ENCODE results near the gene OSBPL2.

OSBPL2 gene

DNA sequence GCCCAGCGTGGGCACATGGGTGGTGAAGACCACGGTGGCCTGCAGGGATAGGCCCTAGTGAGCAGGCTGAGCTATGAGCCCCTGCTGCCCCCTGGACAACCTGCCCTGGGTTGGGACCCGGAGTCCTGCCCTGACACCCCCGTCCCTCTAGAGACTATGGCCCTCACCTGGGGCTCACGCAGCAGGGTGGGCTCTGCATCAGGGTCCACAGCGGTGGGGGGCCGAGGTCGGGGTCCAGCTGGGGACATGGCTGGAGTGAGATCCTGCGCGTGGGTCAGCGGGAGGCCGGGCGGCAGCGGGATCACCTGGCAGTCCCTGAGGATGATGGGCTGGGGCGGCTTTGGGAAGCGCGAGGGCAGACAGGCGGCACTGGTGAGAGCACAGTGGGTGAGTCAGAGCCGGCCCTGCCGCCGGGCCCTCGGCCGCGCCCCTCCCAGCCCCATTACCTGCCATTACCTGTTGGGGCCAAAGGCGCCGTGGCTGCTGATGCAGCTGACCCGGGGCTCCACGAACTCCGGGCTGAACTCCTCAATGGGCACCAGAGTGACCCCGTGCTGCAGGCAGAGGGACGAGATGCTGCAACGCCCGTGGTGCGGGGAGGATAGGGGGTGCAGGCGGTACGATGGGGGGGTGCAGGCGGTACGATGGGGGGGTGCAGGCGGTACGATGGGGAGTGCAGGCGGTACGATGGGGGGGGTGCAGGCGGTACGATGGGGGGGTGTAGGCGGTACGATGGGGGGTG is 92.4 kb downstream of the OSBPL2 start:
- DNase-seq = no peak

DNA sequence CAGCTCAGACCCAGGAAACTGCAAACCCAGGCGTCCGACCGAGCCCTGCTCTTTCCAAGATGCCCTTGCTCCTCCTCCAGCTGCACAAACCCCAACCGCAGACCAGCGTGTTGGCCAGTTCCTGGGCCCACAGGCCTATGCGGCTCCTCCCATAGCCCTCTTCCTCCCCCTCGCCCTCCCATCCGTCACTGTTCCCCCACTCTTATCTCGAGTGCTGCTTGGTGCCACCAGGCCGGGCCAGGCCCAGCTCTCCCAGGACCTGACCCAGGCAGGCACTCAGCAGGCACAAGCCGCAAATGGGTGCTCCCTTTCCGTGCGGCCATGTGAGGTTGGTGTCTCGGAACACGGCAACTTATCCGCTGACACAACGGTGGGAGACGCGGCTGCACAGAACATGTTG is 93.0 kb downstream of the OSBPL2 start:
- no peak for DNase-seq

DNA sequence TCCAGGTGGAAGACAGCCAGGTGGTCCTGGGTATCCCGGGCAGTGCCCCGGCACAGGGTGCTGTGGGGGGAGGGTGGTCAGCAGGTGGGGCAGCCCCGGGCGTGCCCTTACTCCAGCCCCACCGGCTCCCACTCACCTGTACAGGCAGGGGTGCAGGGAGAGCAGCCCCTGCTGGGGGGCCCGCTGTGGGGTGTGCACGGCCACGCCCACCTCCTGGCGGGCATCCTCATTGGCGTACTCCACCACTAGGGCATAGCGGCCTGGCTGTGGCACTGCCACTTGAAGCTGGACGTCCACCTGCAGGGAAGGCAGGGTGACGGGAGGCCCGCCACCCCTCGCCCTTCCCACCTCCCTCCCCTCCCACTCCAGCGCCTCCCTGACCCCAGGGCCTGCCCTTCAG is 94.1 kb downstream of the OSBPL2 start:
- no peak for DNase-seq

DNA sequence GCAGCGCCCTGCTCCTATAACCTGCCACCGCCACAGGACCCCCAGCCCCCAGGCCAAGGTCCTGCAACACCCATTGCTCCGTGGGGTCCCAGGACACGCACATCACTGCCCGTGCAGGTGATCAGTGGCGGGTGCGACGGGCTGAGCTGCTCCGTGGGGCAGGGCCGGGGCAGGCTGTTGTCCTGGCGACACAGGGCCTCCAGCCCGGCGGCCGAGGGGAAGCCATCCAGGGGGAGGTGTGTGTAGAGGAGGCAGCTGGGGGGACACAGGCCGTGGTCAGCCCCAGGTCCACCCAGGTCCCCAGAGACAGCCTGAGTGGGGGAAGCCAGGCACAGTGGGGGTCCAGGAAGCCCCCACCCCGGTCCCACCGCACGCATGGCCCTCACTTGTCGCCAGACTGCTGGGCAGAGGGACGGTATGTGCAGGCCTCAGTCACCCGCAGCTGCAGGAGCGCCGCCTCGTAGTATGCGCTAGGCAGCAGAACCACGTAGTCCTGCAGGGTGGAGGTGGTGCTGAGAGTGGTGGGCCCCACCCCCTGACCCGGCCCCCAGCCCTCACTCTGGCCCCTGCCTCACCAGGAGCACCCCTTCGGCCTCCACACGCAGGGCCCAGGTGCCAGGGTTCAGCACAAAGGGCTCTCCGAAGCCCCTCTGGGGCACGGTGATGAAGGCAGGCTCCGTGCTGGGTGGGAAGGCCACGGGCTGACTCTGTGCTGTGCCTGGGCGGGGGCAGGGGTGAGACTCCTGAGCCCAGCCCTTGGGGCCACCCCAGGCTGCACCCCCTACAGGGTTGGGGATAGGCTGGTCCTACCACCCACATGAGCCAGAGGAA is 94.9 kb downstream of the OSBPL2 start:
- DNase-seq = no peak

DNA sequence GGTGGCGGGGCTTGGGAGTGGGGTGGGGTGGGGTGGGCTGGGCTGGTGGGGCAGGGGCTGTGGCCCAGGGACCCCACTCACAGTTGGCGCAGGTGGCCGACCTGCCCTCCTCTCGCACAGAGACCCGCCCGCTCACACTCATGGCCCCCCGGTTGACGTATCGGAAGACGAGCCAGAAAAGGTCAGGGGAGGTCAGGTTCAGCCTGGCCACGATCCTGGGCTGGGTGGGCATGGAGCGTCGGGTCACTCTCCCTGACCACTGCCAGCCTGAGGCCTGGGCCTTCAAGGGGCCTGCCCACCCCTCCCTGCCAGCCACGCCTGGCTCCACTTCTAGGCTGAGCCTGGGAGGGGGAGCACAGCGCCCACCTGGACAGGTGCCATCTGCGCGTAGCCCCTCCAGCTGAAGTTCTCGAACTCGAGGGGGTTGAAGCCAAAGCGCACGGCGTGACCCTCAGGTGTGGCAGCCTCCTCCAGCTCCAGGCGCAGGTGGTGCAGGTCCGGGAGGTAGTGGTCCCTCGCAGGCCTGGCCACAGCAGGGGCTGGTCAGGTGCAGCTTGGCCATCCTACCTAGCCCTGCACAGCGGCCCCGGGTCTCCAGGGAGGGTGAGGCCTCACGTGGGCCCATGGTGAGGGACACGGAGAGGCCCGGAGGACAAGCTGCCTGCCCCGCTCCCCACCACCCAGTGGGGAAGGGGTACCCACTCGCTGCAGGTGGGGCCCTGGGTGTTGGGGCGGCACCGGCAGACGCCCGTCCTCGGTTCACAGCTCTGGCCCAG is 95.7 kb downstream of the OSBPL2 start:
- no peak for DNase-seq

DNA sequence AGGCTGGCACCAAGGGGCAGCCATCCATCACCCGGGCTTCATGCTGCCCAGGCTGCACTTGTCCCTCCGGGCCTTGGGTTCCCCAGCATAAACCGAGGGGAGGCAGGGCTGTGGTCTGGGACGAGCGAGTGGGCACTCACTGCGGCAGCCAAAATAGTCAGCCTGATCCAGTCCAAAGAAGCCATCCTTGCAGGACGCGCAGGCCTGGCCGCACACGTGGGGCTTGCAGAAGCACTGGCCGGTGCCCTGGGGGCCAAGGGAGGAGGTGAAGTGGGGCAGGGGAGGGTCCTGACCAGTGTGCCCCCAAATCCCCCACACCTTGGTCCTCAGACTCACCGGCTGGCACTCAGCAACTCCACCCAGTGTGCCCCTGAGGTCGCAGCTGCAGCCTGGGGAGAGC is 96.6 kb downstream of the OSBPL2 start:
- DNase-seq = no peak

DNA sequence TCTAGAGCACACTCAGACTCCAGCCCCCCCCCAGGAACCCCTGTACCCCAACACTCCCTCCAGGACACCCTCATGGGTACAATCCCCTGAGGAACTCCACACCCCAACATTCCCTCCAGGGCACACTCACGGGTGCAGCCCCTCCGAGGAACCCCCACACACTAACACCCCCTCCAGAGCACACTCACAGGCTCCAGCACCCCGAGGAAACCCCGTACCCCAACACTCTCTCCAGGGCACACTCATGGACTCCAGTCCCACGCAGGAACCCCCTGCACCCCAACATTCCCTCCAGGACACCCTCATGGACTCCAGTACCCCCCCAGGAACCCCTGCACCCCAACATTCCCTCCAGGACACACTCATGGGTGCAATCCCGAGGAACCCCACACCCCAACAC is 97.2 kb downstream of the OSBPL2 start:
- DNase-seq = no peak

DNA sequence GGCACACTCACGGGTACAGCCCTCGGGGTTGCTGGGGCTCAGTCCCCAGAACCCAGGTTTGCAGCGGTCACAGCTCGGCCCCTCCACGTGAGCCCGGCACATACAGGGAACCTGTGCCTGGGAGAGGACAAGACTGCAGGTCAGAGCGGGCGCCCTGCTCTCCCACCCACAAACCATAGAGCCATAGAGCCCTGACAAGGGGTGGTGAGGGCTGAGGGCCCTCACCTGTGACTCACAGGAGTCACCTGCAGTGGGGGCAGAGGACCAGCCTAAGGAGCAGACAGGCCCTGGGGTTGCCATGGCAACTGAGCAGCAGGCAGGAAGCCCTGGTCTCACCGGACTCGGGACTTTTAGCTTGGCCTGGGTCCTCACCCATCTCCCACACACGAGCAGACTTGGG is 98.0 kb downstream of the OSBPL2 start:
- DNase-seq = no peak

DNA sequence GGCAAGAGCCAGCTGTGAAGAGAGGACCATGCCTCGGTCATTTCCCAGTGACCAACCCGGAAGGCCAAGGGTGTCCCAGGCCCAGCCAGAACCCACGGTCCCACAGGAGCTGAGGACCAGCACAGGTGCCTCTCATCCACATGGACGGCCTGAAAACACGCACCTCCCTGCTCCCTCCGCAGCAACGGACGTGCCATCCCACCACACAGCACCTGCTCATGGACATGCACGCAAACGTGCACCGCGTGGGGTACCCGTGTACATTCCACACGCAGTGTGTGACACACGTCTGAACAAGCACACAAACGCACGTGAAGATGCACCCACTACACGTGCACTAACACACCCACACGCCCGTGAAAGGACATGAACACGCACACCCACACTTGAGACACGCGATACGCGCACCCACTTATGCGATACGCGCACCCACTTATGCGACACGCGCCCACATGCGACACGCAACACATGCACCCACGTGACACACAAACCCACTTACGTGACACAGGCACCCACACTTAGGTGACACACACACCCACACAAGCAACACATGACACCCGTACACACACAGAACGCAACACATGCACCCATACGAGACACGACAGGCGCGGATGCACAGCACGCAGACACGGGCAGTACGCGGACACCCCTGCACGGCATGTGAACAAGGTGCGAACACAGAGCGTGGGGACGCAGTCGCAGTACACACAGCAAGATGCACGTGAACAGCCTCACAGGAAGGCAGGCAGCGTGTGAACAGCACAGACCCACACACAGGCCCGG is 98.6 kb downstream of the OSBPL2 start:
- DNase-seq = no peak

DNA sequence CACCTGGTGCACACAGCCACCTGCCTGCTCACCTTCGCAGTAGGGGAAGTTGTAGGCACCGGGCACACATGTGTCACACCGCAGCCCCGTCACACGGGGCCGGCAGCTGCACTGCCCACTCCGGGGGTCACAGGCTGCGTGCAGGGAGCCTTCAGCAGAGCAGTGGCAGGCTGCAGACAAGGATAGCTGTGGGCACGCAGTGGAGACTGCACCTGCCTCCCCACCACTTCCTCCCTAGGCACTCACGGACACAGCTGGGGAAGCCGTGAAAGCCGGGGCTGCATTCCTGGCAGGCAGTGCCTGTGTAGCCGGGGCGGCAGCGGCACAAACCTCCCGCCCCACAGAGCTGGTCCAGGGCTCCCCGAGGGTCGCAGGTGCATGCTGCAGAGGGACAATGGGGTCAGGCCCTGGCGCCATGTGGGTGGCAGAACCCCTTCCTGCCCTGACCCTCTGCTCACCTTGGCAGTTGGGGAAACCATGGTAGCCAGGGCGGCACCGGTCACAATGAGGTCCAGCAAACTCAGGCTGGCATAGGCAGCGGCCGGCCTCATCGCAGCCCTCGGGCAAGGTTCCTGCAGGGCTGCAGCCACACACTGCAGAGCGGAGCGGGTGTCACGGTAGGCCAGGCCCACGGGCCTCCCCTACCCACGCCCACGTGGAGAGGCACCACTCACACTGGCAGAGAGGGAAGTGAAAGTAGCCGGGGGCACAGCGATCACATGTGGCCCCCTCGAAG is 99.4 kb downstream of the OSBPL2 start:
- no peak for DNase-seq

DNA sequence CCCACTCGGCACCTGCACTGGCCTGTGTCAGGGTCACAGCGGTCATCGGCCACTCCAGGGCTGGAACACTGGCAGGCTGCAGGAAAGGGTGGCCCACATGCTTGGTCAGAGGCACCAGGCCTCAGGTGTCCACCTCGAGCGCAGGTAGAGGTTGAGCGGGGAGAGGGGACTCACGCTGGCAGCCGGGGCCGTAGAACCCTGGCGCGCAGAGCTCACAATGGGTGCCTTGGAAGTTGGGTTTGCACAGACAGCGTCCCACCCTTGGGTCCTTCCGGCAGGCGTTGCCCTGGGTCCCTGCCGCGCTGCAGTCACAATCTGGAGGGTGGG is 99.9 kb downstream of the OSBPL2 start:
- no peak for DNase-seq

DNA sequence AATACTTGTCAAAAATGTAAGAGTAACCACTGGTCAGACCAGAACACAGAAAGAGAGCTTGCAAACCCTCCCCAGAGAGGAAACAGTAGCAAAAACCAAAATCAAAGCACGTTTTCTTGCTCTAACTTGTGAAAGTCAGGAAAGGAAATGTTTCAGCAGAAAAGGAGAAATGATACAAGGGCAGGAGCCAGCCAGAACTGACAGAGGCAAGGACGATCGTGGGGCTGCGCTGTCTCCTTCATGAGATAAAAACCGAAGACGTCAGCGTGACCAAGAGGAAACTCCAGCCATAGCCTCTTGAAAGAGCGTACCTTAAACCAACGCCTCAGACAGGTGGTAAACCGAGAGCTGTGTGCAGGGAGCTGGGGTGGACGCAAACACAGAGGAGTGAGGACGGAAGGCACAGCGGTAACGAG is 101.3 kb downstream of the OSBPL2 start:
- peak; percentile 60 for DNase-seq

DNA sequence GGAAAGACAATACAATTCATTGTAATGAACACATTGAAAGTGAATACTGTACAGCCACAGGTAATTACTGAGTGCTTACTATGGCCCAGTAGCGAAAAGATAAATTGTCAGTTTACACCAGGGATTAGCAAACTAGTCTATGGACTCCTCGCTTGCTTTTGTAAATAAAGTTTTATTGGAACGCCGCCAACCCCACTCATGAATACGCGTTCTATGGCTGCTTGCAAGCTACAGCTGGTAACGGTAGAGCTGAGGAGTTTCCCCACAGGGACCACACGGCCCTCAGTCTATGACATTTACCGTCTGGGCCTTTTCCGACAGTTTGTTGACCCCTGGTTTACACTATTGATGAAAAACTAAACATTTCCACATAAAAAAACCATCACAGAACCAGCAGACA is 104.6 kb downstream of the OSBPL2 start:
- no peak for DNase-seq

DNA sequence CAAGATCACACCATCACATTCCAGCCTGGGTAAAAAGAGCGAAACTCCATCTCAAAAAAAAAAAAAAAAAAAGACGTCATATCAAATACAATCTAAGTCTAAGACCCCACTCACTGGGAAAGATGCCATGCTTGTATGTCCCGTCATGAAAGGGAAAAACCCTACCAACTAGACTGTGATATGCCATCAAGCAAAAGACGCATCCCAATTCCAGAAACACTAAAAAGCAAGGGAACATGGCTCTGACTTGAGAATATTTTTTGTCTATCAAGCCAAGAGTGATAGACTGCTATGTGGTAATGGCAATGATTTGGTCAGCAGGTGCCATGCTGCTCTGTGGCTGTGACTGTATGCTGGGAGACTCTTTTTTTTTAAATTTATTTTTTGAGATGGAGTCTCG is 105.8 kb downstream of the OSBPL2 start:
- DNase-seq = no peak

DNA sequence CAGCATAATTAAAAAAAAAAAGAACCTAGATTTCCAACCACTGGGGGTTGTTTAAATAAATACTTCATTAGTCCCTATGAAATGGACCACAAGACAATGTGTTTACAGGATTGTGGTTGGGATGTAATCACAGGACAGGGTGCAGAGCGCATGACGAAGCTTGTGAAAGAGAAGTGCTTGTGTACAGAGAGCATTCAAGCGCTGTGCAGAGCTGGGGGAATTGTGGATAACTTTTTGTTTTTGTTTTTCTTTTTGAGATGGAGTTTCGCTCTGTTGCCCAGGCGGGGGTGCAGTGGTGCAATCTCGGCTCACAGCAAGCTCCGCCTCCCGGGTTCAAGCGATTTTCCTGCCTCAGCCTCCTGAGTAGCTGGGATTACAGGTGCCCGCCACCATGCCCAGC is 106.5 kb downstream of the OSBPL2 start:
- DNase-seq = no peak

Data from suppressor macrophage treated with lipopolysaccharide for 4 hours (primary cell).